GM19025 (cell line): ENCODE results near the gene ZDHHC19.
"Not testable (repeated sequence)": the region's sequence is repeated elsewhere in the genome, so short reads cannot be mapped to it uniquely, and the experiment has no call there.

Experiments
- ATAC-seq: cut with Tn5 transposase; IDR thresholded peaks from one replicate; pipeline ENCODE4 v1.9.1; 2021; ENCODE audit warnings: mild to moderate bottlenecking, low read depth, moderate library complexity; ENCODE audit not compliant: unreplicated experiment

ZDHHC19 gene

DNA sequence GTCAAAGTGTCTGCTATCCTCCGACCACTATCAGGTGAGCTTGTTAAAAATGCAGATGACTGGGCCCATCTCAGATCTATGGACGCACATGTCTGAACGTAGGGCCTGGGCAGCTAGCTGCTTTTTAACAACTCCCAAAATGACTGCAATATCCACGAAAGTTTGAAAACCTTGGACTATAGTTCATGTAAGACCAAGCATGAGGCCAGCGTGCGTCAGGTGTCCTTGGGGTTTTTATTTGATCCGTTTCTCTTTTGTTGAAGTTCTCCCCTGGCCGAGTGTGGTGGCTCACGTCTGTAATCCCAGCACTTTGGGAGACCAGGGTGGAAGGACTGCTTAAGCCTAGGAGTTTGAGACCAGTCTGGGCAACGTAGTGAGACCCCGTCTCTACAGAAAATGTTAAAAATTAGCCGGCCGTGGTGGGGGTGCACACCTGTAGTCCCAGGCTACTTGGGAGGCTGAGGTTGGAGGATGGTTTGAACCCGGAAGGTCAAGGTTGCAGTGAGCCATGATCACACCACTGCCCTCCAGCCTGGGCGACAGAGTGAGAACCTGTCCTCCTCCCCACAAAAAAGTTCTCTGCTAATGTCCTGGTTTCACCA is 14.7 kb upstream of the ZDHHC19 start:
- no peak for ATAC-seq

- ATAC-seq = no peak
These were observed 13.9 kb upstream of the ZDHHC19 start for GRCh38 chr3:196225086-196225485.

DNA sequence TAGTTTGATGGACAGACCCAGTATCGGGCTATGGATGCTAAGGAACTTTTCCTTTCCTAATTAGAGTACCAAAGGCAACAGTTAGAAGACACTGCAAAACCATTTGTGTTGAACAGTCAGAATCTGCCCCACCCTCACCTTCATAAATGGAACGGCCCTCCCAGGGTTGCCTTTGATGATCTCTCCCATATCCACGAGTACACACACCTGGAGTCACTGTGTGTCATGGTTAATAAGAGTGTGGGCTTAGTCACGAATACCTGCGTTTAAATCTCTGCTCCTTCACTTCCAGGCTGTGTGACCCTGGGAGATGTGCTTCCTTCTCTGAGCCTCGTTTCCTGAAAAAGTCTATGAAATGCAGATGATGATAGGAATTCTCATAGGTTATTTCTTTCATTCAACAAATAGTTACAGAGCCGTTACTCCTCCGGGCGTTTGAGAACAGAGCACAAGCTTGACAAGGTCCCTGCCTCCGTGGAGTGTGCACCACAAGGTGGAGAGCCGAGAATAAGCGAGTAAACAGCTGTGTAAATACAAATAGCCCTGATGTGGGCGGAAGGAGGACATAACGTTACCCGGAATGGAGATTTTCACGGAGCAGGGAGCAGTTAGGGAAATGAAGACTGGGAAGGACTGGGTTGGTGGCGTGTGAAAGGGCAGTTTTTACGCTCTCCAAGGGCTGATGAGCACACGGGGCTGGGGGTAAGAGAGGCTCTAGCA is 11.8 kb upstream of the ZDHHC19 start:
- no peak for ATAC-seq

DNA sequence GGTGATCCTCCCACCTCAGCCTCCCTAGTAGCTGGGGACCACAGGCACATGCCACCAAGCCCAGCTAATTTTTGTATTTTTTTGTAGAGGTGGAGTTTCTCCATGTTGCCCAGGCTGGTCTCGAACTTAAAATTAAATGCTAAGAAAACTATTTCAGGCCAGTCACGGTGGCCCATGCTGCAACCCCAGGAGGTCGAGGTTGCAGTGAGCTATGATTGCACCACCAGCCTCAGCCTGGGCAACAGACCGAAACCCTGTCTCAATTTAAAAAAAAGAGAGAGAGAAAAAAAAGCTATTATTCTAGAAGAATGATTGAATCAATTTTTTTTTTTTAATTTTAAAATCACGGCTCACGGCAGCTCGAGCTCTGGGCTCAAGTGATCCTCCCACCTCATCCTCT is 9.8 kb upstream of the ZDHHC19 start:
- ATAC-seq = no peak

GRCh38 chr3:196220587-196220986 is 9.4 kb upstream of the ZDHHC19 start:
- ATAC-seq = no peak

GRCh38 chr3:196219970-196220311 is 8.7 kb upstream of the ZDHHC19 start:
- no peak for ATAC-seq

GRCh38 chr3:196219194-196219969 is 8.2 kb upstream of the ZDHHC19 start:
- no peak for ATAC-seq

DNA sequence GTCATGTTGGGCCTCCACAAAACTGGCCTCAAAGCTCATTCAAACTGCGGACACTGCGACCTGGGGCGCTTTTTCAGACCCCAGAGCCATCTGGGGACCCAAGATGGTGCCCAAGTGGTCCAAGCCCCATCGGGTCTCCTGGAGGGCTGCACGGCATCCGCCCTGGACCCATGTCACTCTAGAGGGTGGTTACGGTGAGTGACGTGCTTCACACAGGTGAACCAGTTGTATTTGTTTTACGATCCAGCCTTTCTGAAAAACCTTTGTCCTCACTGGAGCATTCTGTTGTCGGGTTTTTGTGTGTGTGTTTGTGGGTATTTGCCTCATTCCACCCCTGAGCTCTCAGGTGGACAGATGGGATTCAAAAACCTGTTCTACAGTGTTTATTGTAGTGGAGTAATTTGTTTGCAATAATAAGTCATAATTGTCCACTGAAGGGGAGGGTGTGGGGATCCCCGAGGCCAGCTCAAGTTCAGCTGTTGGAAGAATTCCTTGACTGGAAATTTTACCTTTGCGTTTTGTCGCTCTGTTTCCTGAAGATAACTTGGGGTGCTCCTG is 7.0 kb upstream of the ZDHHC19 start:
- ATAC-seq = no peak

DNA sequence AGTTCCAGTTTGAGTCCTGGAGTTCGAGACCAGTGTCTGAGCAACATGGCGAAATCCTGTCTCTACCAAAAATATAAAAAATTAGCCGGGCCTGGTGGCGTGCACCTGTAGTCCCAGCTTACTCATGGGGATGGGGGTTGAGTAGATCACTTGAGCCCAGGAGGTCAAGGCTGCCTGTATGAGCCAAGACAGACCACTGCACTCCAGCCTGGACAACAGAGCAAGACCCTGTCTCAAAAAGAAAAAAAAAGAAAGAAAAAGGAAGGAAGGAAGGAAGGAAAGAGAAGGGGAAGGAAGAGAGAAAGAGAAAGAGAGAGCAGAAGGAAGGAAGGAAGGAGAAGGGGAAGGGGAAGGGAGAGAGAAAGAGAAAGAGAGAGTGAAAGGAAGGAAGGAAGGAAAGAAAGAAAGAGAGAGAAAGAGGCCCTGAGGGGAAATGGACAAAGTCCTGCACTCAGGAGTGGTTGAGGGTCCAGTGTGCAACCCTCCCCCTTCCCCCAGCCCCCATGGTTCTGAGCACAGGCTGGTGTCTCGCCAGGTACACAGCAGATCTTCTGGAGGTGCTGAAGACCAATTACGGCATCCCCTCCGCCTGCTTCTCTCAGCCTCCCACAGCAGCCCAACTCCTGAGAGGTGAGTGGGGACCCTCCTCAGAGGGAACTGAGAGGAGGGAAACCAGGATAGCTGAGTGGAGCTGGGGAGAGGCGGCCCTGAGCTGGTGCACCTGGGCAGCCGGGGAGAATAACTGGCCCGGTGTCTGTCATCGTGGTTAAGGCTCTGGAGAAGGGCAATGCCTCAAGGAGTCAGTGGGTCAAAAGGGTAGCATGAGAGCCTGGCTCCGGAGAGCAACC is 6.3 kb upstream of the ZDHHC19 start:
- ATAC-seq = no peak

DNA sequence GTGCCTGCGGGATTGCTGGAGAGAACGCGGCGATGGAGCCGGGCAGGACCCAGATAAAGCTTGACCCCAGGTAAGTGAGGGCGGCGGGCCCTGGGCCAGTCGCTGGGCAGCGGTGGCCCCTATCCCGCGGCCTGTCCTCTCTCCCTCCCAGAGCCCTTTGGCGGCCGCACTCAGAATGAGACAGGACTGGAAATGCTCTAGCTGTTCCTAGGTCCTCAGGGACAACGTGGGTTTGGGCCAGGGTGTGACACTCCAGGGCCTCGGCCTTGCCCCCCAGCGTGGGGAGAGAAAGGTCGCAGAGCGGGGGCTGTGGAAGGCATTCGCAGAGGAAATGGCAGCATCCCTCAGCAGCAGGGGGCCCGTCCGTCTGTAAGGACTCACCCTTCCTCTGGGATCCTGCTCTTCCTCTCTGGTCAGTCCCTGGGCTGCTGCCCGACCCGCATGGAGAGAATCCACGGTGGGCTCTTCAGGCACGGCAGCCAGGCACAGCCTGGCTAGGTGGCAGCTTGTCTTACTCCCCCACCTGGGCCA is 5.5 kb upstream of the ZDHHC19 start:
- no peak for ATAC-seq

GRCh38 chr3:196216089-196216564 is 4.9 kb upstream of the ZDHHC19 start, which contains the start of gene SLC51A:
TSS of gene SLC51A (plus strand) at chr3:196216534. CDS start at chr3:196216713, 179 bp downstream.
- ATAC-seq = no peak

GRCh38 chr3:196215493-196216020 is 4.4 kb upstream of the ZDHHC19 start:
- no peak for ATAC-seq

DNA sequence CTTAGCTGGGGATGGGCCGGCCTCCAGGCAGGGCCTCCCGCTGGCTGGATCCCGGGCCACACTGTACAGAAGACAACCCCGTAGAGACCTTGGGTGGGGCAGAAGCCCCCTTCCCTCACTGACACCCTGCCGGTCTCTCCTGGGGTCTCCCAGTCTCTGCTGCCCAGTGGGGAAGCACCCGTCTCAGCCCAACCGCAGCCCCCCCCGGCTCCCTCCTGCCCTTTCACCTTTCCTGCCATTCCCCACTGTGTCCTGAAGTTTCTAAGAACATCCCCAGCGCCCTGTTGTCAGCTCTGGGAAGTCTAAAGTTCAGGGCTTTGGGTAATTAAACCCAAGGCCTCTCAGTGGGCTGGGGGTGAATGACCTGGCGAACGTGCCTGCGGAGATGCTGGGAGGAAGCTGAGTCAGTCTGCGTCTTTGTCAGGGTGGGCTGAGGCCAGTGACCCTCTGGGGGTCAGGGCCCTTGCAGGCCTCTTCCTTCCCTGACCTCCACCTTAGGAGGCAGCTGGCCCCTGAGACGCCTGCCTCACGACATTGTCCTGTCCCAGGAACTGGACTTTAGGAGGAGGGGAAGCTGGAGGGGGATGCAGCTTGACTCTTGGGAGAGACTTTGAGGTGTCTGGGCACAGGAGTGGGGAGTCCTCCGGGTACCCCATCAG is 3.7 kb upstream of the ZDHHC19 start:
- ATAC-seq = no peak

DNA sequence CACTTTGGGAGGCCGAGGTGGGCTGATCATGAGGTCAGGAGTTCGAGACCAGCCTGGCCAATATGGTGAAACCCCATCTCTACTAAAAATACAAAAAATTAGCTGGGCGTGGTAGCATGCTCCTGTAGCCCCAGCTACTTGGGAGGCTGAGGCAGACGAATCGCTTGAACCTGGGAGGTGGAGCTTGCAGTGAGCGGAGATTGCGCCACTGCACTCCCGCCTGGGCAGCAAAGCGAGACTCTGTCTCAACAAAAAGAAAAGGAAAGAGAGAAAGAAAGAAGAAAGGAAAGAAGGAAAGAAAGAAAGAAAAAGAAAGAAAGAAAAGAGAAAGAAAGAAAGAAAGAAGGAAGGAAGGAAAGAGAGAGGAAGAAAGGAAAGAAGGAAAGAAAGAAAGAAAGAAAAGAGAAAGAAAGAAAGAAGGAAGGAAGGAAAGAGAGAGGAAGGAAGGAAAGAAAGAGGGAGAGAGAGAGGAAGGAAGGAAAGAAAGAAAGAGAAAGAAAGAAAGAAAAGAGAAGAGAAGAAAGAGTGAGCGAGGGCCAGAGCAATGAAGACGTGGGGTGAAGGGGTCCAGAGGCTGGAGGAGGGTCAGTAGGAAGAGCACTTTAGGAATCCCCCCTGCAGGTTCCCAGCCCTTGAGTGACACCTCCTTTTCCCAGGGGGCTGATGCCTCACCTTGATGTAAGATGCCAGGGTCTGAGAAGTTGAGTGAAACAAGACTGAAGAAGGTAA is 1.1 kb downstream of the ZDHHC19 start:
- not testable (repeated sequence) for ATAC-seq

- ATAC-seq = no peak
These were observed 2.1 kb downstream of the ZDHHC19 start for GRCh38 chr3:196208942-196209695.

- no peak for ATAC-seq
These were observed 3.2 kb downstream of the ZDHHC19 start for GRCh38 chr3:196207833-196208607.

DNA sequence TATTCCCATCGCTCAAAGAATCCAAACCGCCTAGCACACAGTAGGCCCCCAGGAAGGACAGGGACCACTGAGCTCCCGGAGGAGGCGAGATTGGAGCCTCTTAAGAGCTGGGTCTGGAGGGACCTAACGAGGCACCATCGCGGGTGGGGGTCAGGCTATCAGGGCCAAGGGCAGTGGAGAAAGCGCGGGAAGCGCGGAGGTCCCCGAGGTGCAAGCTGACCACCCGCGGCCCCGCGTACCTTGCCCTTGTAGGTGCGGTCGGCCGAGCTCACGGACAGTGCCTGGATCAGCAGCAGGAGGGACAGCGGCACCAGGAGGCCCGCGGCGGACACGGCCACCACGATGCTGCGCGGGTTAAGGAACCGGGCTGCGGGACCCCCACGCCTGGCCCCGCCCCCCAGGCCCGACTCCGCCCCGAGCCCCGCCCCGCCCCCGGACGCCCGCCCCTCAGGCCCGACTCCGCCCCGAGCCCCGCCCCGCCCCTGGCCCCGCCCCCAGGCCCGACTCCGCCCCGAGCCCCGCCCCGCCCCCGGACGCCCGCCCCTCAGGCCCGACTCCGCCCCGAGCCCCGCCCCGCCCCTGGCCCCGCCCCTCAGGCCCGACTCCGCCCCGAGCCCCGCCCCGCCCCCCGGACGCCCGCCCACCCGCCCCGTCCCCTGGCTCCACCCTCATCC is 3.9 kb downstream of the ZDHHC19 start:
- no peak for ATAC-seq
